Pancreas (tissue), 10 donors: ENCODE measurements around the gene PPIF. TPM values are rescaled to one million over a fixed set of nuclear protein-coding genes. Genes with fewer than 3 reads are reported as not detected.

Experiments
- ATAC-seq, 4 donors: fragments of 200-7000 bp; cut with Tn5 transposase; one replicate each; pipeline versions ENCODE4 v1.8.0 to v1.9.1; 2020; ENCODE audit warnings: mild to moderate bottlenecking in 4 of 4, moderate library complexity in 4 of 4
- DNase-seq, 6 donors: peaks; one replicate each; pipeline ENCODE4 v3.0.0-alpha.2; 2020
- FAIRE-seq: peaks from 2 replicates; lab custom pipeline; 2012; peaks lifted over from hg19 to GRCh38; lab: Jason Lieb, UNC
- H3K27ac ChIP-seq, 4 donors: fragments of 200-600 bp; sonication (generic); 1 replicate in 3 of 4; 2 replicates in 1 of 4; pipeline versions ENCODE4 v1.5.0 to v1.8.0; 2020
- H3K27me3 ChIP-seq, 4 donors: fragments of 200-600 bp; one replicate each; pipeline ENCODE4 v1.8.0; 2021
- H3K36me3 ChIP-seq, 3 donors: fragments of 200-600 bp; sonication (generic) in 1 of 3; one replicate each; pipeline versions ENCODE4 v1.5.0 to v1.8.0; 2020 to 2021
- H3K4me1 ChIP-seq, 3 donors: fragments of 200-600 bp; one replicate each; pipeline ENCODE4 v1.8.0; 2021
- H3K4me3 ChIP-seq, 4 donors: fragments of 200-600 bp; sonication (generic) in 2 of 4; one replicate each; pipeline versions ENCODE4 v1.5.0 to v1.8.0; 2020 to 2021
- H3K9me3 ChIP-seq, 4 donors: fragments of 200-600 bp; one replicate each; pipeline ENCODE4 v1.8.0; 2021
- CTCF ChIP-seq, 4 donors: fragments of 200-600 bp; sonication (generic) in 3 of 4; IDR thresholded peaks; one replicate each; pipeline versions ENCODE4 v1.5.0 to v1.8.0; 2021; ENCODE audit warnings: antibody characterized with exemption in 4 of 4
- WGBS, 2 donors: extraction: QIAGEN DNeasy Blood & Tissue Kit; methylation state at CpG; one replicate each; pipeline ENCODE4 v1.1.7; 2013; 5-methylcytosine and 5-hydroxymethylcytosine counted together
- intact Hi-C, 3 donors: fragments of 100-400 bp; cut with DNase I; formaldehyde crosslinking; loops; one replicate each; pipeline versions ENCODE4 v1.11.1 to v1.14.2; 2022
- polyA plus RNA-seq, 2 donors: library from polyadenylated mRNA; stranded (reverse); fragments of 200-250 nt; gene quantifications; one replicate each; pipeline ENCODE4 v1.2.3, GENCODE V29; 2013
- total RNA-seq, 6 donors: library from RNA; stranded (reverse); fragmentation: NEBNext Ultra II Directional in 4 of 6; extraction: Animal tissue kit (Norgen Biotek cat#: 25700) in 4 of 6; gene quantifications; one replicate each; pipeline versions ENCODE4 v1.2.1 to v1.2.4, GENCODE V29; 2021 to 2023
- donor health status: healthy with polysubstance abuse.
- donor health status: DM: no; HTN: no; CAD: no; lungs with moderate emphysema.
- donor health status: DM: no; HTN: no; CAD: no.
- donor health status: control.
- donor health status: control.
- donor health status: Bipolar disorder and iron deficiency.
- donor health status: DM: yes; HTN: yes; CAD: no.
- donor health status: DM: no; HTN: no; CAD: no.
- donor health status: DM: no; HTN: no; CAD: no.
- donor health status: DM: yes; HTN: yes; CAD: no.

The PPIF gene
- total RNA-seq, result 10 to 100 TPM; 35.8 to 61.8 (median 46.8) TPM
- 10 to 100 TPM; 21.2 to 37.0 TPM for polyA plus RNA-seq

- Histone ChIP-seq H3K4me3 (peak within 1 kb of the TSS; percentile 78 to 93 (median 86)), H3K27me3 (no peaks in the 10 kb centered on the region), H3K36me3 (peaks cover 6 to 26% (median 21%) of the 10 kb centered on the region in 3 donors), H3K4me1 (peaks cover 27 to 44% (median 36%) of the 10 kb centered on the region in 3 donors), H3K27ac (peak within 1 kb of the TSS; percentile 88 to 97 (median 94)), H3K9me3 (no peaks in the 10 kb centered on the region)
- DNase-seq (peak; percentile 92 to 99 (median 94)), ATAC-seq (peak; percentile 76 to 84 (median 80)), FAIRE-seq (no peak)
- peak; percentile 97 for TF ChIP-seq CTCF (IDR thresholded peaks at IDR 0.05)
- intact Hi-C loops, result no loop called here
- WGBS, 2 donors, result 0 to 1% methylated on average over 39 to 77 of the region's 77 CpGs
Observed at GRCh38 chr10:79347226-79347893, at the start of gene PPIF. Gene PPIF (plus strand): TSS chr10:79347469. CDS start chr10:79347549, 80 bp downstream.

- FAIRE-seq (no peak), ATAC-seq (peak in 3 of 4 donors; percentile 33 to 58 (median 33)), DNase-seq (peak in 1 of 6 donors; percentile 66)
Observed at GRCh38 chr10:79298403-79299244, 48.6 kb upstream of the PPIF start.

GRCh38 chr10:79299397-79300241 lies 47.6 kb upstream of the PPIF start:
- no peak for TF ChIP-seq CTCF (IDR thresholded peaks at IDR 0.05)
- no peaks in the 10 kb centered on the region for H3K4me1 ChIP-seq
- WGBS, 2 donors, result 90 to 92% methylated on average over 13 of the region's 13 CpGs
- DNase-seq (peak in 1 of 6 donors; percentile 44), FAIRE-seq (no peak), ATAC-seq (peak in 2 of 4 donors; percentile 8 to 12)
- no peak overlapping the region for H3K27ac ChIP-seq
- intact Hi-C loops, result no loop called here
- H3K36me3 ChIP-seq, result peaks cover 17 to 78% (median 48%) of the 10 kb centered on the region in 3 donors
- H3K27me3 ChIP-seq, result no peaks in the 10 kb centered on the region
- no peak overlapping the region for H3K4me3 ChIP-seq
- H3K9me3 ChIP-seq, result no peaks in the 10 kb centered on the region

More at GRCh38 chr10:79298403-79299244, 48.6 kb upstream of the PPIF start:
- Histone ChIP-seq H3K27me3 (no peaks in the 10 kb centered on the region), H3K9me3 (no peaks in the 10 kb centered on the region), H3K4me1 (no peaks in the 10 kb centered on the region), H3K4me3 (no peak overlapping the region), H3K27ac (no peak overlapping the region), H3K36me3 (peaks cover 15 to 68% (median 41%) of the 10 kb centered on the region in 3 donors)
- intact Hi-C loops, result no loop called here
- no peak for TF ChIP-seq CTCF (IDR thresholded peaks at IDR 0.05)
- 90 to 93% methylated on average over 27 of the region's 27 CpGs for WGBS, 2 donors

- TF ChIP-seq CTCF (IDR thresholded peaks at IDR 0.05), result no peak
- Histone ChIP-seq H3K9me3 (no peaks in the 10 kb centered on the region), H3K27ac (no peak overlapping the region), H3K27me3 (no peaks in the 10 kb centered on the region), H3K4me1 (no peaks in the 10 kb centered on the region), H3K36me3 (peaks cover 19 to 81% (median 52%) of the 10 kb centered on the region in 3 donors), H3K4me3 (no peak overlapping the region)
- intact Hi-C loops, result no loop called here
- FAIRE-seq, result no peak
- ATAC-seq, result no peak
- DNase-seq, result peak in 1 of 6 donors; percentile 58
- 94% methylated on average over 24 of the region's 24 CpGs for WGBS, 2 donors
Observed at GRCh38 chr10:79300711-79301110, 46.6 kb upstream of the PPIF start.
